HK-2 (cell line): ENCODE measurements around the gene SCNN1B.
"Not testable (repeated sequence)": the region's sequence is repeated elsewhere in the genome, so short reads cannot be mapped to it uniquely, and the experiment has no call there.

Source experiments
- DNase-seq: peaks from one replicate; pipeline ENCODE4 v3.0.0-alpha.2; 2018; ENCODE audit not compliant: unreplicated experiment

SCNN1B gene, protein sequence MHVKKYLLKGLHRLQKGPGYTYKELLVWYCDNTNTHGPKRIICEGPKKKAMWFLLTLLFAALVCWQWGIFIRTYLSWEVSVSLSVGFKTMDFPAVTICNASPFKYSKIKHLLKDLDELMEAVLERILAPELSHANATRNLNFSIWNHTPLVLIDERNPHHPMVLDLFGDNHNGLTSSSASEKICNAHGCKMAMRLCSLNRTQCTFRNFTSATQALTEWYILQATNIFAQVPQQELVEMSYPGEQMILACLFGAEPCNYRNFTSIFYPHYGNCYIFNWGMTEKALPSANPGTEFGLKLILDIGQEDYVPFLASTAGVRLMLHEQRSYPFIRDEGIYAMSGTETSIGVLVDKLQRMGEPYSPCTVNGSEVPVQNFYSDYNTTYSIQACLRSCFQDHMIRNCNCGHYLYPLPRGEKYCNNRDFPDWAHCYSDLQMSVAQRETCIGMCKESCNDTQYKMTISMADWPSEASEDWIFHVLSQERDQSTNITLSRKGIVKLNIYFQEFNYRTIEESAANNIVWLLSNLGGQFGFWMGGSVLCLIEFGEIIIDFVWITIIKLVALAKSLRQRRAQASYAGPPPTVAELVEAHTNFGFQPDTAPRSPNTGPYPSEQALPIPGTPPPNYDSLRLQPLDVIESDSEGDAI

DNA sequence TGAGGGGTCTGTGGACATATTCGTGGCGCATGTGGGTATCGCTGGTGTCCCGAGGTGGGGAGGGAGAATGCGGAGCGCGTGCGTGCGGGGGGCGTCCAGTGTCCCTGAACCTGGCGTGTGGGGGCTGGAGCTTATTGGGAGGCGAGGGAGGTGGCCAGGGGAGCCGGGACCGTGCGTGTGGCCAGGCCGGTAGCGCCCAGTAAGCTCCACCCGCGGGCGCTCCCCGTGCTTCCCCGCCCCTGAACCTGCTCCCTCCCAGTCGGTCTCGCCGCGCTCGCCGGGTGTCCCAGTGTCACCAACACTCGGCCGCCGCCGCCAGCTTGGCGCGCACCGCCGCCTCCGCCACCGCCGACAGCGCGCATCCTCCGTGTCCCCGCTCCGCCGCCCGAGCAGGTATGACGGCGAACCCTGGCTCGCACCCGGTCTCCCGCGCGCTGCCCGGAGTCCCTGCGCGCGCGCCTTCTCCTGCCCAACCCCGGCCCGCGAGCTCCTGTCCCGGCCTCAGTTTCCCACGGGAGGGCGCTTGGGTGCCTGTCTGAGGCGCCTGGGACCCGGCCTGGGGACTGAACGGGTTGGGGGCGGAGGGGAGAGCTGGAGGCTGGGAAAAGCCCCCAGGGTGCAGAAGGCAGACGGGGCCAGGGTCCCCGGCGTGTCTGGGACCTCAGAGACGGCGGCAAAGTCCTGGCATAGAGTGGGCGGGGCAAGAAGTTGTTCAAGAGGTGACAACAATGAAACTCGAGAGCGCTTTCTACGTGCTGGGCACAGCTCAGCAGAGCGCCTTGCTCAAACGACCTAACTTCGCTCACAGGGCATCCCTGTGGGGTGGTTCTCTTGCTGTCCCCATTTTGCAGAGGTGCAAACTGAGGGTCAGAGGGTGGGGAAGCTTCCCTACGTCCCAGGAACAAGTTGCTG is at the start of gene SCNN1B:
Gene SCNN1B, plus strand, starts transcription at position 258 of the 912 bp plus-strand sequence. CDS start 46,298 bp downstream, outside the sequence.
- DNase-seq: no peak

GRCh38 chr16:23252310-23252709 is 49.8 kb upstream of the SCNN1B start:
- no peak for DNase-seq

GRCh38 chr16:23253650-23254049 is 48.5 kb upstream of the SCNN1B start:
- not testable (repeated sequence) for DNase-seq

DNA sequence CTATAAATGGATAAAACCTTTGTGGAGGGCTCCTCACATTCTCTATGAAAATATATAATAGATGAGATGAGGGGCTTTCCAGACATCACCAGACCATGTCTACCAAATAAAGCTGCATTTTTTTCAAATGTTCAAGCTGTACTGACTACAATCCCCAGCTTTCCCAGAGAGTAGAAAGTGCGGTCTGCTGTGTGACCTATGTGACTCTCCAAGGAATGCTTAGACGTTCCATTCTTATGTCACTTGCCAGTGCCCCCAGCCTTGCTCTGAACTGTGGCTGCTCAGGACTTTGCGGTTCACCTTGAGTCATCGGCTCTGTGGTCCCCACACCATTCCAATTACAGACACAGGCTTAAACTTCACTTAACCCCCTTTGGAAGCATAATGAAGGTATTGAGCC is 47.8 kb upstream of the SCNN1B start:
- DNase-seq: peak; percentile 64

- no peak for DNase-seq
Measured at GRCh38 chr16:23255000-23255399, 47.1 kb upstream of the SCNN1B start.

DNA sequence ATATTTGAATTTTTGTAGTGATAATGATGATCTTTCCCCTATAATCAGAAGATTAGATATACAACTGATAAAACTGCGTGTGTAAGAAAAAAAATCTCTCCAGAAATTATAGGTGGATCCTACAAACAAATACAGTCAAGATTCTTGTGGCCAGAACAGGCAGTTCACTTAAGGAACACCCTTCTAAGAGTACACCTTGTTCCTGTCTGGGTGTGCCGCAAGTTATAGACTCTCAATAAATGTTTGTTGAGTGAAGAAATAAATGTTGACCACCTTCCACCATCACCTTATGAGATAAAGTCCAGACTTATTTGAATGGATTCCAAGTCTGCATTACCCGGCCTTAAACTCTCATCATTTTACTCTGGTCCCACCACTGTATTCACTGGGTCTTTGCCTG is 45.7 kb upstream of the SCNN1B start:
- DNase-seq: no peak

GRCh38 chr16:23257682-23258081 is 44.4 kb upstream of the SCNN1B start:
- DNase-seq: no peak

DNA sequence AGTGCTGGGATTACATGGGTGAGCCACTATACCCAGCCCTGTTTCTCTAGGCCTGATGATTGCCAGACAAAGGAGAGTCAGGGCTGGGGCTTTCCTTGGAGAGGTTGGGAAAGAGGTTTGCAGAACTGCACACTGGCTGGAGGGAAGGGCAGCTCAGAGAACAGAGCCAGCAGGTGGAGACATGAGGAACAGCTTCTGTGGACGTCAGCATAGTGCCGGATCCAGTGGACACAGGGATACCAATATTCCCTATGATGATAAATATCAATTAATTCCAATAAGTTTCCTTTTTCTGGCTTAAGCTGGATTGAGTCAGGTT is 43.2 kb upstream of the SCNN1B start:
- no peak for DNase-seq

GRCh38 chr16:23267647-23268046 is 34.5 kb upstream of the SCNN1B start:
- no peak for DNase-seq

DNA sequence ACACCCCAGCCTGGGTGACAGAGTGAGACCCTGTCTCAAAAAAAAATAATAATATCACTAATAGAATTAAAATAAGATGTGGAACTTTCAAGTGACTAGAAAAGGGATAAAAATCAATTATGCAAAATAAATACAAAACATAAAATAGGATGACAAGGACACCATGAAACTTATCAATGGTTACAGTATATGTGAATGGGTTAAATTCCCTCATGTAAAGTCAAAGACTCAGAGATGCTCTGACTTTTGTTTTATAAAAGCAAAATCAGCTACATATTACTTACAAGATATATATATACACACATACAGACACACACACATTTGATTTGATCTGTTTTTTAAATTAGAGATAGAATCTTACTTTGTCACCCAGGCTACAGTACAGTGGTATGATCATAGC is 33.5 kb upstream of the SCNN1B start:
- DNase-seq: no peak

DNA sequence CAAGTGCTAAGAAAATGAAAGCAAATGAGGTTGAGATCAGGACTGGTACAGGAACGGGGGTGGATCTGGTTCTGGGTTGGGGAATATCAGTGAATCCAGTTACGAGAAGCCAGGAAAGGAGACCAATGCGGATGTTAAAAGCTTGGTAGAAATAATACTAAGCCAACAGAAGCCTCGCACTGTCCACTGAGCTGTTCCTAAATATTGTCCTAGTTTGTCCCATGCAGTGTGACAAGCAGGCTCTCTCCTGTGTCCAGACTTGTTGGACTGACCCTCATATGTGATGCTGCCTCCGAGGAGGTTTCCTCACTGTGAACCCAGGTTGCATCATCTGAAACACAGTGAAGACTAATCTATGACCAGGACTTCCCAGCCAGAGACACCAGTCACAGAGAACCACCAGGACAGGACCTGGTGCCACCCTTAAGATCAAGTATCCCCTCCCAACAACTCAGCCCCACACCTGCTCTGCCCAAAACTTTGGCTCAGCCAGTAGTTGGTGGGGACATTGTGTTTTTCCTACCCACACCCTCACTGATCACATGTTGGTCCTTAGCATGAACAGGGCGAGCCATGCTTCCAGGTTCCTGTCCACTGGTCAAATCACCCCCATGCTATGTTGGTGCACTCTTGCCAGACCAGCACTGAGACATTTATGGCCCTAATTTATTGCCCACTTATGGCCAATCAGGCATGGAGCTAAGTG is 32.7 kb upstream of the SCNN1B start:
- DNase-seq: no peak

DNA sequence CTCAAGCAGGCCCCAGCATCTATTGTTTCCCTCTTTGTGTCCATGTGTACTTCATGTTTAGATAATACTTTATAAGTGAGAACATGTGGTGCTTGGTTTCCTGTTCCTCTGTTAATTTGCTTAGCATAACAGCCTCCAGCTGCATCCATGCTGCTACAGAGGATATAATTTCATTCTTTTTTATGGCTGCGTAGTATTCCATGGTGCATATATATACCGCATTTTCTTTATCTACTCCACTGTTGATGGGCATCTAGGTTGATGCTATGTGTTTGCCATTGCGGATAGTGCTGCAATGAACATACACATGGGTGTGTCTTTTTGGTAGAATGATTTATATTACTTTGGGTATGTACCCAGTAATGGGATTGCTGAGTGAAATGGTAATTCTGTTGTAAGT is 31.4 kb upstream of the SCNN1B start:
- DNase-seq: no peak

DNA sequence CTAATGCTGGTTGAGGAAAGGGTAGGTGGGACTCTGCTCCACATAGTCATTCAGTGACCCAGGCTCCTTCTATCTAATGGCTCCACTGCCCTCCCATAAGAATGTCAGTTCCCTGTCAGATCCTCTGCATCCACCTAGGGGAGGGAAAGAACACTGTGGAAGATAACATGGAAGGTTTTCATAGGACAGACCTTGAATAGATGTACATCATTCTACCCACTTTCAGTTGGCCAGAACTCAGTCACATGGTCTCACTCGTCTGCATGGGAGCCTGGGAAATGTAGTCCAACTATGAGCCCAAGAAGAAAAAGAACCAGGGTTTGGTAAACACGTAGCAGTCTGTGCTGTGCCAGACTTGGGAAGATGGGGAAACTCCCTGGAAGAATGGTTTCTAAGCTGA is 27.1 kb upstream of the SCNN1B start:
- DNase-seq: no peak

- DNase-seq: no peak
Measured at GRCh38 chr16:23276821-23277220, 25.3 kb upstream of the SCNN1B start.

DNA sequence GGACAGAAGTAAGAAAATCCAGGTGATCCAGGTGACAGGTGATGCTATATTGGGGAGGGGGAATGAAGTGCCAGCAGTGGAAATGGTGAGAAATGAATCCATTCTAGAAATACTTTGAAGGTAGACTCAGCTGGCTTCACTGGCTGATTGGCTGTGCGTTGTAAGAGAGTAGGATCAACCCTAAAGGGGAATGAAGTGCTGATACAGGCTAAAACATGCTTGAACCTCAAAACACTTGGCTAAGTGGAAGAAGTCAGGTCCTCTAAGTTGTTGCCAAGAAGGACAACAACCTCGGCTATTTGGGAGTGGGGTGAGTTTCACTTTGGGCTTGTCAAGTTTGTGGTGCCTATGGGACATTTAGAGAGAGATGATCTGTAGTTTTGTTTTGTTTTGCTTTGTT is 24.1 kb upstream of the SCNN1B start:
- DNase-seq: no peak

DNA sequence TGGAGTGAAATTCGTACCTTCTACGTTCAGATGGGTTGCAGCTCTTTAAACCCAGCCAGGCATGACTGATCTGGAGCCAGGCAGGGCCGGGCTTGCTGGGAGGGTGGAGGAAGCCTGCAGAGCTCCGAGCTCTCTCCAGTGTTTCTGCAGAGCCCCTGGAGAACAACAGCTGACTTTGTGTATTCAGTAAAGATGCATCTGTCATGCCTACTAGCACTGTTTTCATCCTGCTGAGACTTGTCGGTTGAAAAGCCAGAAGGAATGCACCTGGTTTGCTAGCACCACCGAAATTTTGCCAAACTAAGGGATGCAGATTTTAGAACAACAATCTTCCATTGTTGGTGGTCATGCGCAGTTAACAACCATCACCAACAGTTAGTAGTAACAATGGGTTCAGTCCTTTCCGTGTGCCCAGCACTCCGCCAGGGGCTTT is 22.4 kb upstream of the SCNN1B start:
- peak; percentile 3 for DNase-seq

DNA sequence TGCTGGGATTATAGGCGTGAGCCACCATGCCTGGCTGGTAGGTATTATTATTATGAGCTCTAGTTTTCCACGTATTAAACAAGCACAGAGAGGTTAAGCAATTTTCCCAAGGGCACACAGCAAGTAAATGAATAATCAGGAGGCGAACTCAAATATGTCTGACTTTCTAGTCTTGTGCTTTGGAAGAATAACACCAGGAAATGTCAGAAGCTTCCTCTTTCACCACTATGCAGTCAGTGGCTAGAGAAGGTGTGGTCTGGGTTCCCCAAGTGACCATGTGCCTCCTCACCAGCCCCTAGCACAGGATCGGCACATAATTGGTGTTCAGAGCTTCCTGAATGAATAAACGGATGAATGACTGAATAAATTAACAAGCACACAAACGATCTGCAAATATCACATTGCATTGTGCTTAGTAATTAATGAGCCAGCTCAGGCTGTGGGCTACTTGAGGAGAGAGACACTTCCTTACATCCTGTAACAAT is 21.6 kb upstream of the SCNN1B start:
- peak; percentile 4 for DNase-seq

- no peak for DNase-seq
Measured at GRCh38 chr16:23282568-23282967, 19.5 kb upstream of the SCNN1B start.

GRCh38 chr16:23283571-23283970 is 18.5 kb upstream of the SCNN1B start:
- no peak for DNase-seq

GRCh38 chr16:23284584-23284983 is 17.5 kb upstream of the SCNN1B start:
- DNase-seq: no peak

GRCh38 chr16:23286131-23286532 is 16.0 kb upstream of the SCNN1B start:
- DNase-seq: no peak

DNA sequence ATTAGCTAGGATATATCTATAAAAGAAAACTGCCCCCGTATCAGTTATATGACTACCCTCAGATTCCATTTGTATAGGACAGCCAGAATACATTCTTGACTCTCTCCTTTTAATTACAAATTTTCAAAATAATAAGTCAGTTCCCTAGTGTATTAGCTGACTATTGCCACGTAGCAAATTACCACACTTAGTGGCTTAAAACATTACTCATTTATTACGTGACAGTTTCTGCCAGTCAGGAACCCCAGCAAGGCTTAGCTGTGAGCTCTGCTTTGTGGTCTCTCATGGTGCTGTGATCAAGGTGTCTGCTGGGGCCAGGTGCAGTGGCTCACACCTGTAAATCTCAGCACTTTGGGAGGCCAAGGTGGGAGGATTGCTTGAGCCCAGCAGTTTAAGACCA is 13.9 kb upstream of the SCNN1B start:
- no peak for DNase-seq
